Measurements from ENCODE around the gene AFF4.

AFF4 gene

GRCh38 chr5:132909702-132910101 is 53.7 kb downstream of the AFF4 start:
- TF ChIP-seq CSDC2 (CRISPR knock-in tag; IDR thresholded peaks at IDR 0.05) (no peak), TOX (CRISPR knock-in tag; IDR thresholded peaks at IDR 0.05; ENCODE audit: borderline replicate concordance) (no peak), ESRRG (CRISPR knock-in tag; IDR thresholded peaks at IDR 0.05) (no peak), OSR1 (CRISPR knock-in tag; IDR thresholded peaks at IDR 0.05) (no peak), SNAI2 (CRISPR knock-in tag; IDR thresholded peaks at IDR 0.05) (no peak), GLIS3 (CRISPR knock-in tag; IDR thresholded peaks at IDR 0.05) (no peak), CREB5 (CRISPR knock-in tag; IDR thresholded peaks at IDR 0.05; ENCODE audit: low read depth) (no peak), RARB (CRISPR knock-in tag; IDR thresholded peaks at IDR 0.05) (no peak), PPARA (CRISPR knock-in tag; IDR thresholded peaks at IDR 0.05; ENCODE audit: borderline replicate concordance) (no peak), ZC3H10 (CRISPR knock-in tag; IDR thresholded peaks at IDR 0.05) (no peak), ZFP3 (CRISPR knock-in tag; IDR thresholded peaks at IDR 0.05) (no peak)
- TF ChIP-seq, protein P1, sequence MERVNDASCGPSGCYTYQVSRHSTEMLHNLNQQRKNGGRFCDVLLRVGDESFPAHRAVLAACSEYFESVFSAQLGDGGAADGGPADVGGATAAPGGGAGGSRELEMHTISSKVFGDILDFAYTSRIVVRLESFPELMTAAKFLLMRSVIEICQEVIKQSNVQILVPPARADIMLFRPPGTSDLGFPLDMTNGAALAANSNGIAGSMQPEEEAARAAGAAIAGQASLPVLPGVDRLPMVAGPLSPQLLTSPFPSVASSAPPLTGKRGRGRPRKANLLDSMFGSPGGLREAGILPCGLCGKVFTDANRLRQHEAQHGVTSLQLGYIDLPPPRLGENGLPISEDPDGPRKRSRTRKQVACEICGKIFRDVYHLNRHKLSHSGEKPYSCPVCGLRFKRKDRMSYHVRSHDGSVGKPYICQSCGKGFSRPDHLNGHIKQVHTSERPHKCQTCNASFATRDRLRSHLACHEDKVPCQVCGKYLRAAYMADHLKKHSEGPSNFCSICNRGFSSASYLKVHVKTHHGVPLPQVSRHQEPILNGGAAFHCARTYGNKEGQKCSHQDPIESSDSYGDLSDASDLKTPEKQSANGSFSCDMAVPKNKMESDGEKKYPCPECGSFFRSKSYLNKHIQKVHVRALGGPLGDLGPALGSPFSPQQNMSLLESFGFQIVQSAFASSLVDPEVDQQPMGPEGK (CRISPR knock-in tag; IDR thresholded peaks at IDR 0.05; ENCODE audit: borderline replicate concordance) = no peak

DNA sequence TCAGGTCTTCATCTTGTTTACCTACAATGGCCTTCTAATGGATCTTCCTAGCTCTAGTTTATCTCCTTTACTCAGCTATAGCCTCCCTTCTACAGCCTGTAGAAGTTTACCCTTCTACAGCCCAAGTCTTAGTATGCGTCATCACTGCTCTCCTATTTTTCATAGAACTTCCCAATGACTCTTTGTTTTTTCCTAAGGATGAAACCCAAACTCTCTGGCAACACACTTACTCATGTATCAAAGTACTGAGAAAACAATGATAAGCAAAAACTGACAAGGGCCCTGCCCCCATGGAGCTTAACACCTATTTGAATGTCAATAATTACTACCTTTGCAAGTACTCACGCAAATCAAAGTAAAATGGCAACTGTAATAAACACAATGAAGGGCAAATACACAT is 56.3 kb downstream of the AFF4 start:
- TF ChIP-seq GLIS3 (CRISPR knock-in tag; IDR thresholded peaks at IDR 0.05) = no peak
- TF ChIP-seq TSHZ2 (CRISPR knock-in tag; IDR thresholded peaks at IDR 0.05) = no peak
- no peak for TF ChIP-seq TOX (CRISPR knock-in tag; IDR thresholded peaks at IDR 0.05; ENCODE audit: borderline replicate concordance)
- no peak for TF ChIP-seq CREB5 (CRISPR knock-in tag; IDR thresholded peaks at IDR 0.05; ENCODE audit: low read depth)
- TF ChIP-seq ZNF565 (CRISPR knock-in tag; conservative IDR thresholded peaks at IDR 0.05; ENCODE audit: low read depth) = no peak
- TF ChIP-seq ZFP30 (CRISPR knock-in tag; IDR thresholded peaks at IDR 0.05) = no peak
- no peak for TF ChIP-seq ZNF70 (CRISPR knock-in tag; IDR thresholded peaks at IDR 0.05)
- TF ChIP-seq ESRRG (CRISPR knock-in tag; IDR thresholded peaks at IDR 0.05) = no peak
- no peak for ATAC-seq

More at GRCh38 chr5:132909702-132910101, 53.7 kb downstream of the AFF4 start:
- no peak for ATAC-seq

DNA sequence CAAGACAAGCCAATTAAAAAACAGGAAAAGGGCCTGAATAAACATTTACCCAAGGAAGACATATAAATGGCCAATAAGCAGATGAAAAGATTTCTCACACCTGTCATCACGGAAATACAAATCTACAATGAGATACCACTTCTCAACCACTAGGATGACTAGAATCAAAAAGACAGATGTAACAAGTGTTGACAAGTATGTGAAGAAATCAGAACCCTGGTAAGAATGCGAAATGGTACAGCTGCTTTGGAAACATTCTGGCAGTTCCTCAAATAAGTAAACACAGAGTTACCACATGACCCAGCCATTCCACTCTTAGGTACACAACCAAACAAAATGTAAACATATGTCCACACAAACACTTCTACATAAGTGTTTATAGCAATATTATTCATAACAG is 57.5 kb downstream of the AFF4 start:
- TF ChIP-seq SNAI2 (CRISPR knock-in tag; IDR thresholded peaks at IDR 0.05) = no peak
- TF ChIP-seq, protein P2, sequence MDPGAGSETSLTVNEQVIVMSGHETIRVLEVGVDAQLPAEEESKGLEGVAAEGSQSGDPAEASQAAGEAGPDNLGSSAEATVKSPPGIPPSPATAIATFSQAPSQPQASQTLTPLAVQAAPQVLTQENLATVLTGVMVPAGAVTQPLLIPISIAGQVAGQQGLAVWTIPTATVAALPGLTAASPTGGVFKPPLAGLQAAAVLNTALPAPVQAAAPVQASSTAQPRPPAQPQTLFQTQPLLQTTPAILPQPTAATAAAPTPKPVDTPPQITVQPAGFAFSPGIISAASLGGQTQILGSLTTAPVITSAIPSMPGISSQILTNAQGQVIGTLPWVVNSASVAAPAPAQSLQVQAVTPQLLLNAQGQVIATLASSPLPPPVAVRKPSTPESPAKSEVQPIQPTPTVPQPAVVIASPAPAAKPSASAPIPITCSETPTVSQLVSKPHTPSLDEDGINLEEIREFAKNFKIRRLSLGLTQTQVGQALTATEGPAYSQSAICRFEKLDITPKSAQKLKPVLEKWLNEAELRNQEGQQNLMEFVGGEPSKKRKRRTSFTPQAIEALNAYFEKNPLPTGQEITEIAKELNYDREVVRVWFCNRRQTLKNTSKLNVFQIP (CRISPR knock-in tag; IDR thresholded peaks at IDR 0.05; ENCODE audit: borderline replicate concordance, low read depth) = no peak
- TF ChIP-seq ISL1 (CRISPR knock-in tag; IDR thresholded peaks at IDR 0.05) = no peak
- TF ChIP-seq TSHZ2 (CRISPR knock-in tag; IDR thresholded peaks at IDR 0.05) = 0 out of 2 replicates have a peak, but pooled peaks have one; percentile 15
- ATAC-seq = no peak
